AG10803 (cell line): ENCODE data around the gene NUP205.
A peak's percentile ranks its signal among the peaks of the same experiment; 100 is the strongest.

Source experiments
- DNase-seq: peaks from one replicate; pipeline ENCODE4 v3.0.0; 2010; ENCODE audit warnings: low read depth
- H3K4me3 ChIP-seq: 2 replicates; pipeline ENCODE4 v1.5.1; 2011; ENCODE audit warnings: mild to moderate bottlenecking, low read length, control low read depth
- CTCF ChIP-seq: conservative IDR thresholded peaks from 2 replicates; pipeline ENCODE4 v1.5.1; 2011; ENCODE audit warnings: mild to moderate bottlenecking, low read length, control low read depth, inconsistent platforms

NUP205 gene

GRCh38 chr7:135539629-135540028 is 18.1 kb upstream of the NUP205 start:
- DNase-seq: no peak
- no peak for TF ChIP-seq CTCF
- H3K4me3 ChIP-seq: no peak overlapping the region

- no peak for TF ChIP-seq CTCF
- no peak for DNase-seq
- H3K4me3 ChIP-seq: no peak overlapping the region
These were observed 16.7 kb upstream of the NUP205 start for GRCh38 chr7:135541029-135541428.

- H3K4me3 ChIP-seq: no peak overlapping the region
- DNase-seq: no peak
- TF ChIP-seq CTCF: no peak
These were observed 7.5 kb upstream of the NUP205 start for GRCh38 chr7:135550196-135550595.

GRCh38 chr7:135552148-135552547 is 5.6 kb upstream of the NUP205 start:
- DNase-seq: no peak
- TF ChIP-seq CTCF: no peak

GRCh38 chr7:135553346-135553745 is 4.4 kb upstream of the NUP205 start:
- no peak overlapping the region for H3K4me3 ChIP-seq
- no peak for TF ChIP-seq CTCF
- DNase-seq: no peak

More at GRCh38 chr7:135552148-135552547, 5.6 kb upstream of the NUP205 start:
- H3K4me3 ChIP-seq: no peak overlapping the region

- peak; percentile 50 for DNase-seq
These were observed 635 bp downstream of the NUP205 start for GRCh38 chr7:135558337-135558767.

GRCh38 chr7:135558881-135559280 is 1.2 kb downstream of the NUP205 start:
- no peak for TF ChIP-seq CTCF
- H3K4me3 ChIP-seq: peak overlapping the region; percentile 99
- no peak for DNase-seq

More at GRCh38 chr7:135558337-135558767, 635 bp downstream of the NUP205 start:
- TF ChIP-seq CTCF: peak; percentile 70
- peak overlapping the region; percentile 99 for H3K4me3 ChIP-seq
